HG03520 (cell line): ENCODE data around the gene ACVR2B.

ENCODE experiments used
- ATAC-seq: cut with Tn5 transposase; IDR thresholded peaks from one replicate; pipeline ENCODE4 v1.9.1; 2021; ENCODE audit warnings: mild to moderate bottlenecking, moderate library complexity; ENCODE audit not compliant: unreplicated experiment

The ACVR2B gene

GRCh38 chr3:38480930-38481329 lies 27.2 kb downstream of the ACVR2B start:
- ATAC-seq: no peak

- ATAC-seq: no peak
Observed at GRCh38 chr3:38482951-38483350, 29.3 kb downstream of the ACVR2B start.

GRCh38 chr3:38487323-38487722 lies 33.6 kb downstream of the ACVR2B start:
- peak; percentile 87 for ATAC-seq

- ATAC-seq: no peak
Observed at GRCh38 chr3:38488949-38489348, 35.3 kb downstream of the ACVR2B start.

GRCh38 chr3:38489766-38490165 lies 36.1 kb downstream of the ACVR2B start:
- no peak for ATAC-seq

GRCh38 chr3:38490281-38491030 lies 36.8 kb downstream of the ACVR2B start:
- no peak for ATAC-seq

GRCh38 chr3:38491215-38491614 lies 37.5 kb downstream of the ACVR2B start:
- no peak for ATAC-seq

- no peak for ATAC-seq
Observed at GRCh38 chr3:38493031-38493430, 39.3 kb downstream of the ACVR2B start.

GRCh38 chr3:38496131-38496910 lies 42.6 kb downstream of the ACVR2B start, which contains the start of gene EXOG:
EXOG (plus strand) TSS chr3:38496340; CDS start chr3:38496368, 28 bp downstream.
- ATAC-seq: peak; percentile 85

GRCh38 chr3:38497031-38497430 lies 43.3 kb downstream of the ACVR2B start:
- ATAC-seq: no peak

GRCh38 chr3:38500688-38501417 lies 47.2 kb downstream of the ACVR2B start:
- ATAC-seq: no peak

- peak; percentile 97 for ATAC-seq
Observed at GRCh38 chr3:38507120-38507519, 53.4 kb downstream of the ACVR2B start.

- no peak for ATAC-seq
Observed at GRCh38 chr3:38509732-38510131, 56.0 kb downstream of the ACVR2B start.

GRCh38 chr3:38510631-38511030 lies 56.9 kb downstream of the ACVR2B start:
- no peak for ATAC-seq

- ATAC-seq: no peak
Observed at GRCh38 chr3:38511546-38511945, 57.9 kb downstream of the ACVR2B start.

GRCh38 chr3:38515367-38515766 lies 61.7 kb downstream of the ACVR2B start:
- no peak for ATAC-seq

- ATAC-seq: no peak
Observed at GRCh38 chr3:38516669-38517068, 63.0 kb downstream of the ACVR2B start.

- no peak for ATAC-seq
Observed at GRCh38 chr3:38519000-38519399, 65.3 kb downstream of the ACVR2B start.

- no peak for ATAC-seq
Observed at GRCh38 chr3:38519651-38520050, 66.0 kb downstream of the ACVR2B start.

- no peak for ATAC-seq
Observed at GRCh38 chr3:38521391-38521987, 67.8 kb downstream of the ACVR2B start.

GRCh38 chr3:38522002-38522401 lies 68.3 kb downstream of the ACVR2B start:
- ATAC-seq: no peak
